T follicular helper cell (primary cell): Measurements from ENCODE around the gene SCN1A.
"Not testable (repeated sequence)": the region's sequence is repeated elsewhere in the genome, so short reads cannot be mapped to it uniquely, and the experiment has no call there.

Experiments used
- DNase-seq: peaks from one replicate; pipeline ENCODE4 v3.0.0-alpha.2; 2020; ENCODE audit warnings: low read depth

SCN1A gene

GRCh38 chr2:166135152-166135848 lies 7.5 kb upstream of the SCN1A start:
- no peak for DNase-seq

- DNase-seq, result no peak
Measured at GRCh38 chr2:166134252-166135151, 6.7 kb upstream of the SCN1A start.

- no peak for DNase-seq
Measured at GRCh38 chr2:166133653-166134052, 5.8 kb upstream of the SCN1A start.

- DNase-seq, result no peak
Measured at GRCh38 chr2:166128156-166128505, 311 bp upstream of the SCN1A start.

- no peak for DNase-seq
Measured at GRCh38 chr2:166126007-166126639, 1.7 kb downstream of the SCN1A start.

- DNase-seq, result no peak
Measured at GRCh38 chr2:166125557-166125956, 2.3 kb downstream of the SCN1A start.

GRCh38 chr2:166118180-166118579 lies 9.6 kb downstream of the SCN1A start:
- DNase-seq, result no peak

GRCh38 chr2:166117491-166117890 lies 10.3 kb downstream of the SCN1A start:
- DNase-seq, result no peak

- no peak for DNase-seq
Measured at GRCh38 chr2:166115589-166115988, 12.2 kb downstream of the SCN1A start.

- DNase-seq, result no peak
Measured at GRCh38 chr2:166112193-166112605, 15.6 kb downstream of the SCN1A start.

- DNase-seq, result no peak
Measured at GRCh38 chr2:166106431-166107015, 21.3 kb downstream of the SCN1A start.

GRCh38 chr2:166104773-166105172 lies 23.0 kb downstream of the SCN1A start:
- DNase-seq, result no peak

- no peak for DNase-seq
Measured at GRCh38 chr2:166104084-166104483, 23.7 kb downstream of the SCN1A start.

- DNase-seq, result not testable (repeated sequence)
Measured at GRCh38 chr2:166103277-166103676, 24.5 kb downstream of the SCN1A start.

GRCh38 chr2:166094325-166094724 lies 33.5 kb downstream of the SCN1A start:
- DNase-seq, result no peak

GRCh38 chr2:166092889-166093288 lies 34.9 kb downstream of the SCN1A start:
- DNase-seq, result no peak

- DNase-seq, result no peak
Measured at GRCh38 chr2:166091439-166091838, 36.4 kb downstream of the SCN1A start.

- DNase-seq, result no peak
Measured at GRCh38 chr2:166090908-166091307, 36.9 kb downstream of the SCN1A start.

GRCh38 chr2:166090346-166090745 lies 37.5 kb downstream of the SCN1A start:
- DNase-seq, result no peak

GRCh38 chr2:166088634-166089033 lies 39.2 kb downstream of the SCN1A start:
- no peak for DNase-seq

GRCh38 chr2:166084301-166084700 lies 43.5 kb downstream of the SCN1A start:
- DNase-seq, result no peak

GRCh38 chr2:166082736-166083135 lies 45.1 kb downstream of the SCN1A start:
- DNase-seq, result no peak
